OCI-LY7 (cell line): Measurements from ENCODE around the gene GRIA4. TPM values are rescaled to one million over a fixed set of nuclear protein-coding genes. Genes with fewer than 3 reads are reported as not detected.
A peak's percentile ranks its signal among the peaks of the same experiment; 100 is the strongest.

Experiments used
- BruUV-seq: library from RNA; stranded (reverse); fragments of 400-500 nt; replicated peaks from 2 replicates; lab custom pipeline; 2021; lab: Mats Ljungman, UMichigan
- CTCF ChIA-PET: fragments of 300-600 bp; sonication (Branson Sonifier 250); formaldehyde crosslinking; loops from one replicate; lab custom pipeline; 2022; ENCODE audit warnings: antibody characterized with exemption; ENCODE audit not compliant: unreplicated experiment; lab: Charles Lee
- POLR2A ChIA-PET: fragments of 300-600 bp; sonication (Branson Sonifier 250); formaldehyde crosslinking; loops from one replicate; lab custom pipeline; 2022; ENCODE audit warnings: antibody characterized with exemption; lab: Charles Lee
- DNase-seq: peaks from one replicate; pipeline ENCODE4 v3.0.0-alpha.2; 2015; ENCODE audit warnings: low spot score
- H2AFZ ChIP-seq: fragments of 200-600 bp; sonication (generic), shearing (Covaris generic); 2 replicates; pipeline ENCODE4 v1.6.1; 2014; ENCODE audit warnings: mild to moderate bottlenecking, antibody characterized with exemption, low read length, moderate library complexity
- H3K27ac ChIP-seq: fragments of 200-600 bp; sonication (generic); 2 replicates; pipeline ENCODE4 v1.5.1; 2014; ENCODE audit warnings: mixed run types, low read depth, mild to moderate bottlenecking, moderate library complexity, low read length, inconsistent platforms; ENCODE audit not compliant: poor library complexity, severe bottlenecking
- H3K36me3 ChIP-seq: fragments of 200-600 bp; sonication (generic); 2 replicates; pipeline ENCODE4 v1.6.1; 2014; ENCODE audit warnings: mild to moderate bottlenecking, antibody characterized with exemption, low read length, moderate library complexity, mixed read lengths; ENCODE audit not compliant: insufficient read depth
- H3K4me1 ChIP-seq: fragments of 200-600 bp; sonication (generic); 2 replicates; pipeline ENCODE4 v1.5.1; 2014; ENCODE audit warnings: mild to moderate bottlenecking, low read length; ENCODE audit not compliant: insufficient read depth, poor library complexity, severe bottlenecking
- H3K4me2 ChIP-seq: fragments of 200-600 bp; sonication (generic); 2 replicates; pipeline ENCODE4 v1.6.1; 2014; ENCODE audit warnings: mild to moderate bottlenecking, low read length
- H3K4me3 ChIP-seq: fragments of 200-600 bp; sonication (generic); 2 replicates; pipeline ENCODE4 v1.5.1; 2014; ENCODE audit warnings: mild to moderate bottlenecking, low read depth, low read length; ENCODE audit not compliant: poor library complexity, severe bottlenecking
- H3K79me2 ChIP-seq: fragments of 200-600 bp; sonication (generic); 2 replicates; pipeline ENCODE4 v1.6.1; 2016; ENCODE audit warnings: low read depth, mild to moderate bottlenecking, low read length, moderate library complexity, mixed read lengths; ENCODE audit not compliant: insufficient read depth
- H3K9me2 ChIP-seq: fragments of 200-600 bp; sonication (generic); 2 replicates; pipeline ENCODE4 v1.6.1; 2016; ENCODE audit warnings: mild to moderate bottlenecking, low read length, mixed read lengths; ENCODE audit not compliant: insufficient read depth
- H3K9me3 ChIP-seq: fragments of 200-600 bp; sonication (generic); 2 replicates; pipeline ENCODE4 v1.6.1; 2014; ENCODE audit warnings: mild to moderate bottlenecking, mixed run types, low read length, mixed read lengths
- H4K20me1 ChIP-seq: fragments of 200-600 bp; sonication (generic); 2 replicates; pipeline ENCODE4 v1.6.1; 2014; ENCODE audit warnings: mild to moderate bottlenecking, antibody characterized with exemption, low read length, moderate library complexity, mixed read lengths; ENCODE audit not compliant: insufficient read depth
- EZH2phosphoT487 ChIP-seq: fragments of 200-600 bp; sonication (generic); IDR thresholded peaks from 2 replicates; pipeline ENCODE4 v1.6.1; 2018; ENCODE audit warnings: low read depth, borderline replicate concordance, mild to moderate bottlenecking, mixed run types, antibody characterized with exemption, low read length, moderate library complexity, mixed read lengths
- intact Hi-C: fragments of 100-400 bp; cut with micrococcal nuclease; formaldehyde crosslinking; loops from one replicate; pipeline ENCODE4 v1.10.0; 2022; ENCODE audit not compliant: unreplicated experiment
- total RNA-seq, 2 experiments: library from RNA; depleted of rRNA in 1 of 2; stranded (reverse); fragments of >200 nt in 1 of 2; shearing (Covaris generic) in 1 of 2; gene quantifications; 2 replicates each; pipeline ENCODE4 v1.2.3, GENCODE V29; 2014 to 2022
- TF ChIP-seq, protein P1 (sequence below): fragments of 200-600 bp; sonication (generic); conservative IDR thresholded peaks from 2 replicates; pipeline ENCODE4 v1.5.1; 2014; ENCODE audit warnings: mild to moderate bottlenecking, antibody characterized with exemption, low read length, moderate library complexity, mixed read lengths

GRIA4 gene
- total RNA-seq, 2 experiments from 2014 or later = not detected

DNA sequence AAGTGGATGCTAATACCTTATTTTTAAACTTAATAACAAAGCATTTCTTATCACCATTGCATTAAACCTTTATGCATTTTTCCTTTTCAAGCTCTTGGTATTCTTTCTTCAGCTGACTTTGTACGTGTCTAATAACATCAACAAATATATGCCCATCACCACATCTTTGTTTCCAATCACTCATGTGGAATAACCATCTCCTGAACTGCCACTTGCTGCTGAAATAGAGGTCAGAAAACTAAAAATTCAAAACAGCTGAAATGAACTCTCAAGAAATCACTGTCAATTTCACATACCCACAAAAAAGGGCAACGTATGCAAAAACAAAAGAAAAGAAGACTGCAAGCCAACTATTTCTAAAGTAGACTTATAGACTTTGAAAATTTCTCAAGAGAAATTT, 404.7 kb downstream of the GRIA4 start:
- H3K4me2 ChIP-seq = no peak overlapping the region
- H2AFZ ChIP-seq = no peak overlapping the region
- ChIA-PET CTCF (no interaction called here), POLR2A (interaction anchor here (0.7 to 1.1 kb wide), 2 partner anchors 63 to 302 kb away, joined by 3 read pairs; partner anchors contain the start of genes AASDHPPT and KBTBD3)
- peaks cover 78% of the 10 kb centered on the region for H3K36me3 ChIP-seq
- BruUV-seq = no TSS peak
- H3K9me3 ChIP-seq = no peaks in the 10 kb centered on the region
- H3K79me2 ChIP-seq = peaks cover 79% of the 10 kb centered on the region
- H3K4me1 ChIP-seq = peaks cover 32% of the 10 kb centered on the region
- intact Hi-C loops = no loop called here
- H3K4me3 ChIP-seq = no peak overlapping the region
- no peak overlapping the region for H3K27ac ChIP-seq
- no peaks in the 10 kb centered on the region for H3K9me2 ChIP-seq
- DNase-seq = no peak
- TF ChIP-seq, protein P1, sequence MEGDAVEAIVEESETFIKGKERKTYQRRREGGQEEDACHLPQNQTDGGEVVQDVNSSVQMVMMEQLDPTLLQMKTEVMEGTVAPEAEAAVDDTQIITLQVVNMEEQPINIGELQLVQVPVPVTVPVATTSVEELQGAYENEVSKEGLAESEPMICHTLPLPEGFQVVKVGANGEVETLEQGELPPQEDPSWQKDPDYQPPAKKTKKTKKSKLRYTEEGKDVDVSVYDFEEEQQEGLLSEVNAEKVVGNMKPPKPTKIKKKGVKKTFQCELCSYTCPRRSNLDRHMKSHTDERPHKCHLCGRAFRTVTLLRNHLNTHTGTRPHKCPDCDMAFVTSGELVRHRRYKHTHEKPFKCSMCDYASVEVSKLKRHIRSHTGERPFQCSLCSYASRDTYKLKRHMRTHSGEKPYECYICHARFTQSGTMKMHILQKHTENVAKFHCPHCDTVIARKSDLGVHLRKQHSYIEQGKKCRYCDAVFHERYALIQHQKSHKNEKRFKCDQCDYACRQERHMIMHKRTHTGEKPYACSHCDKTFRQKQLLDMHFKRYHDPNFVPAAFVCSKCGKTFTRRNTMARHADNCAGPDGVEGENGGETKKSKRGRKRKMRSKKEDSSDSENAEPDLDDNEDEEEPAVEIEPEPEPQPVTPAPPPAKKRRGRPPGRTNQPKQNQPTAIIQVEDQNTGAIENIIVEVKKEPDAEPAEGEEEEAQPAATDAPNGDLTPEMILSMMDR = no peak
- no peak for TF ChIP-seq EZH2phosphoT487
- H4K20me1 ChIP-seq = peaks cover 21% of the 10 kb centered on the region

DNA sequence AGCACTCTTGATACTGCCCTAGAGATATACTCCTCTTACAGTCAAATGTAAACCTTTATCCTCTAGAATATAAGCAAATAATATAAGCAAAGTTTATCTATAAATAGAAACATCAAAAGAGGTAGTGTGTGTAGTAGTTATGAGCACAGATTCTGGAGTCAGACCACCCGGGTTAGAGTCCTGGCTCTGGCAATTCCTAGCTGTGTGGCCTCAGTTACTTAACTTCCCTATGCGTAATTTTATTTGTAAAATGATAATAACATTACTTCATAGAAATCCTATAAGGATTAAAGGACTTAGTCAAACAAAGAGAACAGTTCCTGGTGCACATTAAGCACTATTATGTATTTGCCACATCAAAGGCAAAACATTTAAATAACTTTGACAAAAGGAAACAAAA, 405.2 kb downstream of the GRIA4 start:
- no peaks in the 10 kb centered on the region for H3K9me2 ChIP-seq
- no peak overlapping the region for H2AFZ ChIP-seq

DNA sequence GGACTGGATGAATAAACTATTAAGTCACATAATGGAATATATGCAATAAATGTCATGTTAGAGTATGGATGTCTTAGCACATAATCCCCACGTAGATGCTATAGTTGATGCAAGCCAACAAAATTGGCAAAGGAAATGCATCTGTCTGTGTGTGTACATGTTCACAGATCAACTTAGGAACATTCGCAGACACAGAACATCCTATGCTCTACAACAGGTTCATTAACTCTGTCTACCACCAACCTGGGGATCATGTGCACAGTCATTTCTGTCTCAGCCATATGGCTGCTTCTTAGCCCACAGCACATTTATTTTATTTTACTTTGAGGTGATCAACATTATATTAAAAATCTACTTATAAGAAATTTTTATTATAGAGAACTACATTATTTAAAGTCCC, 407.2 kb downstream of the GRIA4 start:
- Histone ChIP-seq H3K9me2 (no peaks in the 10 kb centered on the region), H3K4me1 (peaks cover 47% of the 10 kb centered on the region), H3K27ac (no peak overlapping the region), H3K79me2 (peaks cover 91% of the 10 kb centered on the region), H3K4me3 (no peak overlapping the region), H3K9me3 (no peaks in the 10 kb centered on the region), H3K4me2 (peak overlapping the region; percentile 17; the same call in 1 of the 2 replicates), H3K36me3 (peaks cover 66% of the 10 kb centered on the region), H2AFZ (no peak overlapping the region), H4K20me1 (peaks cover 31% of the 10 kb centered on the region)
- no peak for DNase-seq
- BruUV-seq = no TSS peak
- TF ChIP-seq, protein P1 = no peak
- no peak for TF ChIP-seq EZH2phosphoT487
- POLR2A ChIA-PET = no interaction called here
- CTCF ChIA-PET = no interaction called here
- intact Hi-C loops = no loop called here

More for the DNA sequence above, 405.2 kb downstream of the GRIA4 start:
- Histone ChIP-seq H3K9me3 (no peaks in the 10 kb centered on the region), H3K4me1 (peaks cover 36% of the 10 kb centered on the region), H3K4me3 (no peak overlapping the region), H3K36me3 (peaks cover 78% of the 10 kb centered on the region), H4K20me1 (peaks cover 25% of the 10 kb centered on the region), H3K4me2 (no peak overlapping the region), H3K79me2 (peaks cover 83% of the 10 kb centered on the region), H3K27ac (no peak overlapping the region)
- DNase-seq = no peak
- TF ChIP-seq EZH2phosphoT487 = no peak
- TF ChIP-seq, protein P1 = no peak
- ChIA-PET POLR2A (interaction anchor here (0.7 to 1.1 kb wide), 2 partner anchors 24 to 62 kb away, joined by 3 to 4 read pairs; partner anchors contain the start of genes AASDHPPT and KBTBD3), CTCF (no interaction called here)
- intact Hi-C loops = no loop called here
- no TSS peak for BruUV-seq
